Esophagus mucosa (tissue), 1 donor: Measurements from ENCODE around the gene ABHD14A. TPM values are rescaled to one million over a fixed set of nuclear protein-coding genes. Genes with fewer than 3 reads are reported as not detected.

Experiments used
- ATAC-seq: fragments of 200-7000 bp; cut with Tn5 transposase; one replicate; pipeline ENCODE4 v1.9.1; 2020
- total RNA-seq: library from RNA; stranded (reverse); gene quantifications from one replicate; pipeline ENCODE4 v1.2.4, GENCODE V29; 2023
- donor health status: DM: yes; HTN: yes; CAD: no.

The ABHD14A gene
- total RNA-seq, 1 donor from 2014 or later, result 4.5 TPM

- ATAC-seq, result no peak
Measured at GRCh38 chr3:51957520-51958205, 17.2 kb upstream of the ABHD14A start.

GRCh38 chr3:51958603-51959521, 16.0 kb upstream of the ABHD14A start:
- no peak for ATAC-seq

GRCh38 chr3:51959651-51960050, 15.2 kb upstream of the ABHD14A start:
- no peak for ATAC-seq

GRCh38 chr3:51960386-51960785, 14.5 kb upstream of the ABHD14A start:
- no peak for ATAC-seq

GRCh38 chr3:51961011-51961410, 13.9 kb upstream of the ABHD14A start:
- no peak for ATAC-seq

GRCh38 chr3:51961602-51962569, 13.0 kb upstream of the ABHD14A start:
- no peak for ATAC-seq

GRCh38 chr3:51962854-51963530, 11.9 kb upstream of the ABHD14A start:
- no peak for ATAC-seq

- ATAC-seq, result no peak
Measured at GRCh38 chr3:51963951-51964451, 10.9 kb upstream of the ABHD14A start.

- no peak for ATAC-seq
Measured at GRCh38 chr3:51964521-51964920, 10.3 kb upstream of the ABHD14A start.

- no peak for ATAC-seq
Measured at GRCh38 chr3:51966016-51966415, 8.8 kb upstream of the ABHD14A start.

GRCh38 chr3:51966486-51966885, 8.4 kb upstream of the ABHD14A start:
- no peak for ATAC-seq

GRCh38 chr3:51966922-51967383, 7.9 kb upstream of the ABHD14A start:
- peak; percentile 45 for ATAC-seq

GRCh38 chr3:51967384-51968169, 7.3 kb upstream of the ABHD14A start, which contains the start of gene PCBP4:
Gene PCBP4 (minus strand): TSS chr3:51967454. CDS start chr3:51961240, 6,214 bp downstream.
- ATAC-seq, result peak; percentile 41

GRCh38 chr3:51968170-51968775, 6.6 kb upstream of the ABHD14A start:
- no peak for ATAC-seq

GRCh38 chr3:51968883-51969678, 5.8 kb upstream of the ABHD14A start:
- ATAC-seq, result no peak

GRCh38 chr3:51969841-51970240, 5.0 kb upstream of the ABHD14A start:
- no peak for ATAC-seq

- ATAC-seq, result no peak
Measured at GRCh38 chr3:51970606-51971300, 4.1 kb upstream of the ABHD14A start.

GRCh38 chr3:51971350-51971749, 3.5 kb upstream of the ABHD14A start:
- no peak for ATAC-seq
